Panc1 (cell line): ENCODE results near the gene GALNT1. TPM values are rescaled to one million over a fixed set of nuclear protein-coding genes. Genes with fewer than 3 reads are reported as not detected.
A peak's percentile ranks its signal among the peaks of the same experiment; 100 is the strongest.

Experiments
- ATAC-seq: fragments of 200-7000 bp; cut with Tn5 transposase; 2 replicates; pipeline ENCODE4 v1.9.1; 2020; ENCODE audit warnings: mild to moderate bottlenecking, moderate library complexity
- BruUV-seq: library from RNA; stranded (reverse); fragments of 400-500 nt; replicated peaks from 2 replicates; lab custom pipeline; 2021; lab: Mats Ljungman, UMichigan
- CTCF ChIA-PET: fragments of 300-600 bp; sonication (Branson Sonifier 250); formaldehyde crosslinking; loops from one replicate; lab custom pipeline; 2022; ENCODE audit warnings: antibody characterized with exemption; lab: Charles Lee
- POLR2A ChIA-PET: fragments of 300-600 bp; sonication (Branson Sonifier 250); formaldehyde crosslinking; loops from one replicate; lab custom pipeline; 2022; ENCODE audit warnings: antibody characterized with exemption; lab: Charles Lee
- DNase-seq: peaks from one replicate; pipeline ENCODE4 v3.0.0-alpha.2; 2010; ENCODE audit warnings: low read depth, low spot score
- H3K27ac ChIP-seq: 2 replicates; pipeline ENCODE4 v1.5.1; 2011; ENCODE audit warnings: mild to moderate bottlenecking, low read length, inconsistent platforms
- H3K27me3 ChIP-seq: fragments of 200-500 bp; sonication (Bioruptor generic); 2 replicates; pipeline ENCODE4 v1.6.0; 2014; ENCODE audit warnings: low read length, inconsistent platforms; ENCODE audit not compliant: control insufficient read depth, insufficient read depth
- H3K36me3 ChIP-seq: fragments of 200-500 bp; sonication (Bioruptor generic); 2 replicates; pipeline ENCODE4 v1.5.1; 2014; ENCODE audit warnings: inconsistent platforms, mild to moderate bottlenecking, low read length, moderate library complexity; ENCODE audit not compliant: control insufficient read depth, insufficient read depth
- H3K4me1 ChIP-seq: 2 replicates; pipeline ENCODE4 v1.5.1; 2011; ENCODE audit warnings: inconsistent platforms, mild to moderate bottlenecking, low read length, moderate library complexity; ENCODE audit not compliant: control insufficient read depth, insufficient read depth
- H3K4me3 ChIP-seq, 2 experiments: 2 replicates each; pipeline ENCODE4 v1.5.1; 2011 to 2012; ENCODE audit warnings: low read depth in 2 of 2, low read length in 2 of 2, mild to moderate bottlenecking in 2 of 2, inconsistent platforms in 1 of 2, moderate library complexity in 1 of 2
- H3K9me3 ChIP-seq: fragments of 200-500 bp; sonication (Bioruptor generic); 2 replicates; pipeline ENCODE4 v1.5.1; 2014; ENCODE audit warnings: low read depth, mild to moderate bottlenecking, inconsistent platforms, low read length, moderate library complexity; ENCODE audit not compliant: control insufficient read depth, insufficient read depth
- CTCF ChIP-seq: fragments of 450-650 bp; IDR thresholded peaks from 2 replicates; pipeline ENCODE4 v1.5.1; 2017; ENCODE audit warnings: mild to moderate bottlenecking
- POLR2AphosphoS5 ChIP-seq: IDR thresholded peaks from 2 replicates; pipeline ENCODE4 v1.6.1; 2012; ENCODE audit warnings: mild to moderate bottlenecking, low read depth, low read length, moderate library complexity
- REST ChIP-seq, 2 experiments: IDR thresholded peaks; 2 replicates each; pipeline ENCODE4 v1.6.1; 2011 to 2012; ENCODE audit warnings: low read depth in 2 of 2, control low read depth in 1 of 2, low read length in 1 of 2, mild to moderate bottlenecking in 1 of 2, moderate library complexity in 1 of 2; ENCODE audit not compliant: insufficient read depth in 1 of 2
- SIN3A ChIP-seq: IDR thresholded peaks from 2 replicates; pipeline ENCODE4 v1.6.1; 2012; ENCODE audit warnings: low read depth, mild to moderate bottlenecking, low read length, moderate library complexity, borderline replicate concordance; ENCODE audit not compliant: insufficient read depth
- TCF7L2 ChIP-seq: IDR thresholded peaks from 2 replicates; pipeline ENCODE4 v1.6.1; 2011; ENCODE audit warnings: mild to moderate bottlenecking, low read depth, low read length, inconsistent platforms
- in situ Hi-C: cut with HindIII; loops from 2 replicates; pipeline ENCODE4 v1.10.0; 2016; ENCODE audit warnings: low sequenced_read_pairs, low pct_unique_long_range_greater_than_20kb
- intact Hi-C: fragments of 100-400 bp; cut with micrococcal nuclease; formaldehyde crosslinking; loops from one replicate; pipeline ENCODE4 v1.10.0; 2022; ENCODE audit not compliant: unreplicated experiment
- total RNA-seq: library from RNA; stranded (reverse); gene quantifications from one replicate; pipeline ENCODE4 v1.2.1, GENCODE V29; 2021; ENCODE audit not compliant: unreplicated experiment

Gene GALNT1
- total RNA-seq, 1 experiment from 2014 or later, result 147 TPM

GRCh38 chr18:35617865-35618264 lies 36.3 kb downstream of the GALNT1 start:
- TF ChIP-seq POLR2AphosphoS5 (no peak), REST (IDR thresholded peaks at IDR 0.05; ENCODE audit: insufficient read depth in 1 of 2, low read depth in 2 of 2, low read length in 1 of 2) (no peak), TCF7L2 (no peak), SIN3A (no peak), CTCF (no peak)
- no peaks in the 10 kb centered on the region for H3K36me3 ChIP-seq
- DNase-seq, result no peak
- peaks cover 64% of the 10 kb centered on the region for H3K4me1 ChIP-seq
- peaks cover 7% of the 10 kb centered on the region; the same call in 1 of the 2 replicates for H3K9me3 ChIP-seq
- ATAC-seq, result no peak
- ChIA-PET POLR2A (interaction anchor here (0.7 kb wide), 1 partner anchor 157 kb away, joined by 4 read pairs; no protein-coding TSS in a partner anchor), CTCF (interaction anchor here (1.3 kb wide), 1 partner anchor 231 kb away, joined by 3 read pairs; no protein-coding TSS in a partner anchor)
- intact Hi-C loops, result no loop called here
- no peaks in the 10 kb centered on the region for H3K27me3 ChIP-seq
- in situ Hi-C loops, result no loop called here
- H3K27ac ChIP-seq, result peak overlapping the region; percentile 90; the same call in 1 of the 2 replicates
- no TSS peak for BruUV-seq
- H3K4me3 ChIP-seq, result no peak overlapping the region

- CTCF ChIA-PET, result no interaction called here
- in situ Hi-C loops (no loop called here), intact Hi-C loops (no loop called here)
- H3K27ac ChIP-seq, result peak overlapping the region; percentile 90
- DNase-seq, result no peak
- no peak overlapping the region for H3K4me3 ChIP-seq
- POLR2A ChIA-PET, result interaction anchor here (0.7 kb wide), 1 partner anchor 157 kb away, joined by 4 read pairs; no protein-coding TSS in a partner anchor
- no peak for ATAC-seq
- no TSS peak for BruUV-seq
- H3K36me3 ChIP-seq, result no peaks in the 10 kb centered on the region
- H3K27me3 ChIP-seq, result no peaks in the 10 kb centered on the region
- peaks cover 11% of the 10 kb centered on the region; the same call in 1 of the 2 replicates for H3K9me3 ChIP-seq
- H3K4me1 ChIP-seq, result peaks cover 60% of the 10 kb centered on the region
- TF ChIP-seq POLR2AphosphoS5 (no peak), REST (IDR thresholded peaks at IDR 0.05; ENCODE audit: insufficient read depth in 1 of 2, low read depth in 2 of 2, low read length in 1 of 2) (no peak), CTCF (no peak), SIN3A (no peak), TCF7L2 (no peak)
Measured at GRCh38 chr18:35618289-35618688, 36.7 kb downstream of the GALNT1 start.
